ENCODE results near the gene GRID1. TPM values are rescaled to one million over a fixed set of nuclear protein-coding genes. Genes with fewer than 3 reads are reported as not detected.

GRID1 gene
- total RNA-seq, 1 experiment from 2014 or later: 5.6 TPM

DNA sequence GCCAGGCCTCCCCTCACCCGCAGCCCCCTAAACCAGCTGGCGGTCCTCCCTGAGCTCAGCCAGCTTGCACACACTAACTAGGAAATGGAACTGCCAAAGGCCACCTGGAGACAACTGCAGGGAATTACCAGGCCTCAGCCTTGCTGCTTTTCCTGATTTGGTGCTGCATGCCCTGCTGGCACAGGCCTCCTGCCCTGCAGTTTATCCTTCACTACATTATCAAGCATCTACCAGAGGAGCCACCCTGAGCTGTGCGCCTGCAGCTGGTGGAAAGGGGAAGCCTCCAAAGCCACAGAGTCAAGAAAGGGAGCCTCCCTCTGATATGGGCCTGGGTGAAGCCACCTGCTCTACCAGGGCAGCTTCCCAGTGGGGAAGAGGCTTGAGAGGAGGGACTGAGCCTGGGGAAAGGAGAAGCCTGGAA lies 139.8 kb downstream of the GRID1 start:
- no peak overlapping the region for H3K4me3 ChIP-seq (replicated peaks in 1 of 2; ENCODE audit: low read depth in 1 of 2, low read length in 2 of 2)
- H3K4me1 ChIP-seq (ENCODE audit: control insufficient read depth in 1 of 2, insufficient read depth in 2 of 2, low read length in 2 of 2): peaks cover 0 to 20% of the 10 kb centered on the region in 2 experiments; a peak in 1 of 4 replicates
- RAD21 ChIA-PET (ENCODE audit: low non-redundant PET in 1 of 2, low total read pairs in 2 of 2, uncharacterized antibody in 2 of 2, unreplicated experiment in 2 of 2): no interaction called here
- TF ChIP-seq ATF3 (IDR thresholded peaks at IDR 0.05) (no peak), ZNF274 (IDR thresholded peaks at IDR 0.05; ENCODE audit: low read depth, low read length) (no peak), ZFX (IDR thresholded peaks at IDR 0.05) (no peak), SRF (IDR thresholded peaks at IDR 0.05; ENCODE audit: low read depth) (no peak), POLR2AphosphoS5 (IDR thresholded peaks at IDR 0.05; ENCODE audit: low read depth, low read length) (no peak), ELF1 (IDR thresholded peaks at IDR 0.05; ENCODE audit: borderline replicate concordance, low read depth) (no peak), MAX (IDR thresholded peaks at IDR 0.05) (no peak), EZH2phosphoT487 (IDR thresholded peaks at IDR 0.05; ENCODE audit: borderline replicate concordance) (no peak), SIN3A (IDR thresholded peaks at IDR 0.05; ENCODE audit: low read depth) (no peak), ZBTB33 (IDR thresholded peaks at IDR 0.05; ENCODE audit: extremely low read depth, insufficient replicate concordance, low read length) (no peak)
- TF ChIP-seq, protein P1, sequence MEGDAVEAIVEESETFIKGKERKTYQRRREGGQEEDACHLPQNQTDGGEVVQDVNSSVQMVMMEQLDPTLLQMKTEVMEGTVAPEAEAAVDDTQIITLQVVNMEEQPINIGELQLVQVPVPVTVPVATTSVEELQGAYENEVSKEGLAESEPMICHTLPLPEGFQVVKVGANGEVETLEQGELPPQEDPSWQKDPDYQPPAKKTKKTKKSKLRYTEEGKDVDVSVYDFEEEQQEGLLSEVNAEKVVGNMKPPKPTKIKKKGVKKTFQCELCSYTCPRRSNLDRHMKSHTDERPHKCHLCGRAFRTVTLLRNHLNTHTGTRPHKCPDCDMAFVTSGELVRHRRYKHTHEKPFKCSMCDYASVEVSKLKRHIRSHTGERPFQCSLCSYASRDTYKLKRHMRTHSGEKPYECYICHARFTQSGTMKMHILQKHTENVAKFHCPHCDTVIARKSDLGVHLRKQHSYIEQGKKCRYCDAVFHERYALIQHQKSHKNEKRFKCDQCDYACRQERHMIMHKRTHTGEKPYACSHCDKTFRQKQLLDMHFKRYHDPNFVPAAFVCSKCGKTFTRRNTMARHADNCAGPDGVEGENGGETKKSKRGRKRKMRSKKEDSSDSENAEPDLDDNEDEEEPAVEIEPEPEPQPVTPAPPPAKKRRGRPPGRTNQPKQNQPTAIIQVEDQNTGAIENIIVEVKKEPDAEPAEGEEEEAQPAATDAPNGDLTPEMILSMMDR (IDR thresholded peaks at IDR 0.05 in 2 of 3, conservative IDR thresholded peaks at IDR 0.05 in 1 of 3; ENCODE audit: borderline replicate concordance in 1 of 3, insufficient read depth in 1 of 3, low read depth in 2 of 3, low read length in 2 of 3): no peak
- H3K9me2 ChIP-seq (ENCODE audit: insufficient read depth): no peaks in the 10 kb centered on the region
- no peak overlapping the region for H3K4me2 ChIP-seq (ENCODE audit: low read length)
- H4K20me1 ChIP-seq (ENCODE audit: insufficient read depth): no peaks in the 10 kb centered on the region
- no TSS peak for BruUV-seq (replicated peaks)
- H3K27ac ChIP-seq (ENCODE audit: low read depth, low read length): no peak overlapping the region
- POLR2A ChIA-PET: no interaction called here
- H2AFZ ChIP-seq (ENCODE audit: low read depth, low read length, poor library complexity, severe bottlenecking): no peak overlapping the region
- H3K36me3 ChIP-seq (ENCODE audit: control insufficient read depth in 1 of 2, insufficient read depth in 2 of 2, low read length in 2 of 2): no peaks in the 10 kb centered on the region
- no peaks in the 10 kb centered on the region for H3K79me2 ChIP-seq (ENCODE audit: insufficient read depth, low read length)
- ATAC-seq (no peak), DNase-seq (ENCODE audit: low read depth, low spot score) (no peak)
- H3K9me3 ChIP-seq (ENCODE audit: control insufficient read depth in 1 of 2, insufficient read depth in 1 of 2, low read depth in 1 of 2, low read length in 2 of 2): no peaks in the 10 kb centered on the region
- no peak overlapping the region for H3K9ac ChIP-seq (ENCODE audit: low read length)
- CTCF ChIA-PET: no interaction called here
- H3K27me3 ChIP-seq (ENCODE audit: insufficient read depth, low read length): no peaks in the 10 kb centered on the region
- intact Hi-C loops (cut with micrococcal nuclease): no loop called here

All from HCT116 (cell line).